HepG2 (cell line): ENCODE measurements around the gene REP15. TPM values are rescaled to one million over a fixed set of nuclear protein-coding genes. Genes with fewer than 3 reads are reported as not detected.

Experiments used
- ARNT2 ChIP-seq: sonication (generic); formaldehyde crosslinking; IDR thresholded peaks from 2 replicates; pipeline ENCODE4 v1.8.0; 2022; ENCODE audit warnings: mild to moderate bottlenecking, low read depth, missing genetic modification reagents, moderate library complexity
- DMAP1 ChIP-seq: IDR thresholded peaks from 2 replicates; pipeline ENCODE4 v1.6.1; 2016
- E2F2 ChIP-seq: sonication (generic); formaldehyde crosslinking; IDR thresholded peaks from 2 replicates; pipeline ENCODE4 v1.4.0; 2020; ENCODE audit warnings: missing genetic modification reagents, borderline replicate concordance
- HOXD1 ChIP-seq: sonication (generic); formaldehyde crosslinking; IDR thresholded peaks from 2 replicates; pipeline ENCODE4 v1.5.0; 2020; ENCODE audit warnings: missing genetic modification reagents
- MAF1 ChIP-seq: sonication (generic); formaldehyde crosslinking; IDR thresholded peaks from 2 replicates; pipeline ENCODE4 v1.5.0; 2020; ENCODE audit warnings: missing genetic modification reagents, borderline replicate concordance
- NR3C1 ChIP-seq: sonication (generic); formaldehyde crosslinking; IDR thresholded peaks from 2 replicates; pipeline ENCODE4 v1.4.0; 2020; ENCODE audit warnings: missing genetic modification reagents
- SRSF4 ChIP-seq: fragments of 200-400 bp; formaldehyde crosslinking; IDR thresholded peaks from one replicate; pipeline ENCODE4 v1.6.1; 2018; ENCODE audit warnings: mild to moderate bottlenecking, low read depth, low read length, moderate library complexity; ENCODE audit not compliant: poor library complexity, severe bottlenecking
- ZBTB7A ChIP-seq: sonication (generic); formaldehyde crosslinking; IDR thresholded peaks from 2 replicates; pipeline ENCODE4 v1.8.0; 2022; ENCODE audit warnings: mild to moderate bottlenecking, missing genetic modification reagents
- ZNF20 ChIP-seq: sonication (generic); formaldehyde crosslinking; IDR thresholded peaks from 2 replicates; pipeline ENCODE4 v1.4.0; 2020; ENCODE audit warnings: mild to moderate bottlenecking, moderate library complexity, missing genetic modification reagents
- ZNF337 ChIP-seq: sonication (generic); formaldehyde crosslinking; IDR thresholded peaks from 2 replicates; pipeline ENCODE4 v1.5.1; 2020; ENCODE audit warnings: missing genetic modification reagents, low read depth, mild to moderate bottlenecking, borderline replicate concordance
- ZNF629 ChIP-seq: sonication (generic); formaldehyde crosslinking; conservative IDR thresholded peaks from 2 replicates; pipeline ENCODE4 v1.5.0; 2020; ENCODE audit warnings: missing genetic modification reagents
- ZNF703 ChIP-seq: sonication (generic); formaldehyde crosslinking; IDR thresholded peaks from 2 replicates; pipeline ENCODE4 v1.5.1; 2020; ENCODE audit warnings: missing genetic modification reagents, mild to moderate bottlenecking, moderate library complexity, borderline replicate concordance
- ZNF737 ChIP-seq: sonication (generic); formaldehyde crosslinking; IDR thresholded peaks from 2 replicates; pipeline ENCODE4 v1.5.0; 2020; ENCODE audit warnings: missing genetic modification reagents, mild to moderate bottlenecking, borderline replicate concordance
- ZNF749 ChIP-seq: sonication (generic); formaldehyde crosslinking; IDR thresholded peaks from 2 replicates; pipeline ENCODE4 v1.8.0; 2022; ENCODE audit warnings: mild to moderate bottlenecking, missing genetic modification reagents, moderate library complexity, borderline replicate concordance
- ZNF839 ChIP-seq: sonication (generic); formaldehyde crosslinking; IDR thresholded peaks from 2 replicates; pipeline ENCODE4 v1.4.0; 2020; ENCODE audit warnings: missing genetic modification reagents, mild to moderate bottlenecking, borderline replicate concordance
- ZNF883 ChIP-seq: sonication (generic); formaldehyde crosslinking; IDR thresholded peaks from 2 replicates; pipeline ENCODE4 v1.5.1; 2020; ENCODE audit warnings: mild to moderate bottlenecking, missing genetic modification reagents; ENCODE audit errors: not compliant biosample characterization
- ZSCAN21 ChIP-seq: sonication (generic); formaldehyde crosslinking; IDR thresholded peaks from 2 replicates; pipeline ENCODE4 v1.8.0; 2022; ENCODE audit warnings: mild to moderate bottlenecking, missing genetic modification reagents, moderate library complexity, borderline replicate concordance
- polyA plus RNA-seq, 8 experiments: library from polyadenylated mRNA; depleted of rRNA in 3 of 8; stranded (reverse) in 7 of 8; unstranded in 1 of 8; fragments of >200 nt; fragmentation: Illumina TruSeq in 4 of 8; extraction: Trizol in 4 of 8; gene quantifications; 2 replicates each; pipeline versions ENCODE4 v1.2.1 to v1.2.3, GENCODE V29; 2011 to 2016; ENCODE audit warnings: low read depth in 4 of 8, missing spikeins in 1 of 8, mixed read lengths in 1 of 8; ENCODE audit not compliant: insufficient read depth in 1 of 8
- total RNA-seq, 5 experiments: library from RNA; depleted of rRNA; stranded (reverse); fragments of >200 nt; fragmentation: Illumina TruSeq; extraction: Trizol; gene quantifications; 2 replicates each; pipeline ENCODE4 v1.2.3, GENCODE V29; 2016; ENCODE audit warnings: low read depth in 1 of 5
- TF ChIP-seq, protein P1 (sequence below): sonication (generic); formaldehyde crosslinking; IDR thresholded peaks from 2 replicates; pipeline ENCODE4 v1.5.1; 2020; ENCODE audit warnings: mild to moderate bottlenecking, missing genetic modification reagents
- TF ChIP-seq, protein P2 (sequence below): sonication (generic); formaldehyde crosslinking; IDR thresholded peaks from 2 replicates; pipeline ENCODE4 v1.4.0; 2020; ENCODE audit warnings: missing genetic modification reagents

Gene REP15
- total and polyA plus RNA-seq, 2 of the 13 experiments (the other 11 are each of a cell fraction or from before 2014, with no cell fraction given): 0.12 to 0.64 TPM

DNA sequence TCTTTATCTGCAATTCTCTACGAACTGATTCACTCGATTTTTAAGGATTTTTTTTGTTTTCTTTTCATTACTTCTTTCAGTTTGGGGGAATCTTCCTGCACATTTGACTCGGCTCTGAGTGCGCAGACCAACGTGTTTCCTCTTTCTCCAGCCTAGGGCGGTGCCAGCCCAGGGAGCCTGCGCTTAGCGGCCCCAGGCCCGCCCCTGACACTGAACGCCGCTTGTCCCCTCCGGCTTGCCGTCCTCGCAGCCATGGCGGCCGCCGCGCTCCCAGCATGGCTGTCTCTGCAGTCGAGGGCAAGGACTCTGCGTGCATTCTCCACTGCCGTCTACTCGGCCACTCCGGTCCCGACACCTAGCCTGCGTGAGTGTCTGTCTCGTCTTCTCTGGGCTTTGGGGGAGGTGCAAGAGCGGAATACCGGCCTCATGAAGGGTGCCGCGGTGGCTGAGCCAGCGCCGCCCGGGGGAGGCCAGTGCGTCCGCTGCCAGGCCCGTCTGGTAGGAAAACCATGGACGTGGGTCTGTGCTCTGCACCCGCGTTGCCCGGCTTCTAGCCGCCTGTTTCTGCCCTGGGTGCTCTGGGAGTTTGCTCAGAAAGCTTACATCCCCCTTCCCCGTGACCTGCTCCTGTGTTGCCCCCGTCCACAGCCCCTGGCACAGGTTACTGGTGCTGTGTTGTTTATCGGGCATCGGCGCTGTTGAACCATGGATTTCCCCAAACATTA, 14.5 kb downstream of the REP15 start, which contains the start of gene MRPS35 (continued):
- TF ChIP-seq MAF1 (CRISPR knock-in tag): peak; percentile 89; the same call in 1 of the 2 replicates
- TF ChIP-seq ZNF20 (CRISPR knock-in tag): 0 out of 2 replicates have a peak, but pooled peaks have one; percentile 74
- TF ChIP-seq ZNF703 (CRISPR knock-in tag): peak; percentile 78; the same call in 1 of the 2 replicates
- TF ChIP-seq ZNF749 (CRISPR knock-in tag): no peak
- TF ChIP-seq ARNT2 (CRISPR knock-in tag): peak; percentile 86
- peak; percentile 98 for TF ChIP-seq DMAP1 (CRISPR knock-in tag)
- TF ChIP-seq ZNF737 (CRISPR knock-in tag): no peak; the same call in 1 of the 2 replicates
- TF ChIP-seq, protein P1, sequence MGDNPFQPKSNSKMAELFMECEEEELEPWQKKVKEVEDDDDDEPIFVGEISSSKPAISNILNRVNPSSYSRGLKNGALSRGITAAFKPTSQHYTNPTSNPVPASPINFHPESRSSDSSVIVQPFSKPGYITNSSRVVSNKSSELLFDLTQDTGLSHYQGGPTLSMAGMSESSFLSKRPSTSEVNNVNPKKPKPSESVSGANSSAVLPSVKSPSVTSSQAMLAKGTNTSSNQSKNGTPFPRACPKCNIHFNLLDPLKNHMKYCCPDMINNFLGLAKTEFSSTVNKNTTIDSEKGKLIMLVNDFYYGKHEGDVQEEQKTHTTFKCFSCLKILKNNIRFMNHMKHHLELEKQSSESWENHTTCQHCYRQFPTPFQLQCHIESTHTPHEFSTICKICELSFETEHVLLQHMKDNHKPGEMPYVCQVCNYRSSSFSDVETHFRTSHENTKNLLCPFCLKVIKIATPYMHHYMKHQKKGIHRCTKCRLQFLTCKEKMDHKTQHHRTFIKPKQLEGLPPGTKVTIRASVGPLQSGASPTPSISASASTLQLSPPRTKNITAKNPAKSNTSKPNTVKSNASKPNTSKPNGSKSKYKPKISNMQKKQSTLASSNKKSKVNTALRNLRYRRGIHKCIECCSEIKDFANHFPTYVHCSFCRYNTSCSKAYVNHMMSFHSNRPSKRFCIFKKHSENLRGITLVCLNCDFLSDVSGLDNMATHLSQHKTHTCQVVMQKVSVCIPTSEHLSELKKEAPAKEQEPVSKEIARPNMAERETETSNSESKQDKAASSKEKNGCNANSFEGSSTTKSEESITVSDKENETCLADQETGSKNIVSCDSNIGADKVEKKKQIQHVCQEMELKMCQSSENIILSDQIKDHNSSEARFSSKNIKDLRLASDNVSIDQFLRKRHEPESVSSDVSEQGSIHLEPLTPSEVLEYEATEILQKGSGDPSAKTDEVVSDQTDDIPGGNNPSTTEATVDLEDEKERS (CRISPR knock-in tag): peak; percentile 62; the same call in 1 of the 2 replicates
- TF ChIP-seq, protein P2, sequence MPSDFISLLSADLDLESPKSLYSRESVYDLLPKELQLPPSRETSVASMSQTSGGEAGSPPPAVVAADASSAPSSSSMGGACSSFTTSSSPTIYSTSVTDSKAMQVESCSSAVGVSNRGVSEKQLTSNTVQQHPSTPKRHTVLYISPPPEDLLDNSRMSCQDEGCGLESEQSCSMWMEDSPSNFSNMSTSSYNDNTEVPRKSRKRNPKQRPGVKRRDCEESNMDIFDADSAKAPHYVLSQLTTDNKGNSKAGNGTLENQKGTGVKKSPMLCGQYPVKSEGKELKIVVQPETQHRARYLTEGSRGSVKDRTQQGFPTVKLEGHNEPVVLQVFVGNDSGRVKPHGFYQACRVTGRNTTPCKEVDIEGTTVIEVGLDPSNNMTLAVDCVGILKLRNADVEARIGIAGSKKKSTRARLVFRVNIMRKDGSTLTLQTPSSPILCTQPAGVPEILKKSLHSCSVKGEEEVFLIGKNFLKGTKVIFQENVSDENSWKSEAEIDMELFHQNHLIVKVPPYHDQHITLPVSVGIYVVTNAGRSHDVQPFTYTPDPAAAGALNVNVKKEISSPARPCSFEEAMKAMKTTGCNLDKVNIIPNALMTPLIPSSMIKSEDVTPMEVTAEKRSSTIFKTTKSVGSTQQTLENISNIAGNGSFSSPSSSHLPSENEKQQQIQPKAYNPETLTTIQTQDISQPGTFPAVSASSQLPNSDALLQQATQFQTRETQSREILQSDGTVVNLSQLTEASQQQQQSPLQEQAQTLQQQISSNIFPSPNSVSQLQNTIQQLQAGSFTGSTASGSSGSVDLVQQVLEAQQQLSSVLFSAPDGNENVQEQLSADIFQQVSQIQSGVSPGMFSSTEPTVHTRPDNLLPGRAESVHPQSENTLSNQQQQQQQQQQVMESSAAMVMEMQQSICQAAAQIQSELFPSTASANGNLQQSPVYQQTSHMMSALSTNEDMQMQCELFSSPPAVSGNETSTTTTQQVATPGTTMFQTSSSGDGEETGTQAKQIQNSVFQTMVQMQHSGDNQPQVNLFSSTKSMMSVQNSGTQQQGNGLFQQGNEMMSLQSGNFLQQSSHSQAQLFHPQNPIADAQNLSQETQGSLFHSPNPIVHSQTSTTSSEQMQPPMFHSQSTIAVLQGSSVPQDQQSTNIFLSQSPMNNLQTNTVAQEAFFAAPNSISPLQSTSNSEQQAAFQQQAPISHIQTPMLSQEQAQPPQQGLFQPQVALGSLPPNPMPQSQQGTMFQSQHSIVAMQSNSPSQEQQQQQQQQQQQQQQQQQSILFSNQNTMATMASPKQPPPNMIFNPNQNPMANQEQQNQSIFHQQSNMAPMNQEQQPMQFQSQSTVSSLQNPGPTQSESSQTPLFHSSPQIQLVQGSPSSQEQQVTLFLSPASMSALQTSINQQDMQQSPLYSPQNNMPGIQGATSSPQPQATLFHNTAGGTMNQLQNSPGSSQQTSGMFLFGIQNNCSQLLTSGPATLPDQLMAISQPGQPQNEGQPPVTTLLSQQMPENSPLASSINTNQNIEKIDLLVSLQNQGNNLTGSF (CRISPR knock-in tag): peak; percentile 89; the same call in 1 of the 2 replicates
- TF ChIP-seq ZNF629 (CRISPR knock-in tag): 0 out of 2 replicates have a peak, but pooled peaks have one; percentile 27
- no peak for TF ChIP-seq NR3C1
- no peak for TF ChIP-seq E2F2 (CRISPR knock-in tag)
- TF ChIP-seq ZNF337 (CRISPR knock-in tag): no peak
- TF ChIP-seq SRSF4: no peak
- 0 out of 2 replicates have a peak, but pooled peaks have one; percentile 56 for TF ChIP-seq ZBTB7A
- peak; percentile 79 for TF ChIP-seq ZNF883 (CRISPR knock-in tag)
- TF ChIP-seq ZSCAN21 (CRISPR knock-in tag): peak; percentile 97
- TF ChIP-seq HOXD1 (CRISPR knock-in tag): peak; percentile 94
- TF ChIP-seq ZNF839: no peak
